Common myeloid progenitor, CD34-positive (primary cell): ENCODE results near the gene AXDND1.

Source experiments
- CTCF ChIA-PET: fragments of 350-600 bp; sonication (Branson Sonifier 250); formaldehyde crosslinking; loops from one replicate; lab custom pipeline; 2021; ENCODE audit warnings: antibody characterized with exemption; lab: Charles Lee
- POLR2A ChIA-PET: fragments of 350-600 bp; sonication (Branson Sonifier 250); formaldehyde crosslinking; loops from one replicate; lab custom pipeline; 2021; ENCODE audit warnings: antibody characterized with exemption; lab: Charles Lee
- DNase-seq, 3 donors: peaks; one replicate each; pipeline versions ENCODE4 v3.0.0 to v3.0.0-alpha.2; 2013
- H3K27ac ChIP-seq, 2 experiments: 1 replicate in 1 of 2; 2 replicates in 1 of 2; pipeline ENCODE4 v1.7.0; 2013; ENCODE audit warnings: inconsistent platforms in 2 of 2, low read length in 2 of 2, mild to moderate bottlenecking in 2 of 2, low read depth in 1 of 2, moderate library complexity in 1 of 2; ENCODE audit not compliant: severe bottlenecking in 2 of 2, insufficient read depth in 1 of 2, poor library complexity in 1 of 2
- H3K27me3 ChIP-seq, 5 experiments: replicated peaks in 2 of 5; 1 replicate in 3 of 5; 2 replicates in 2 of 5; pipeline versions ENCODE4 v1.6.1 to v1.7.0; 2013; ENCODE audit warnings: low read length in 4 of 5, mild to moderate bottlenecking in 2 of 5, moderate library complexity in 2 of 5, inconsistent platforms in 1 of 5; ENCODE audit not compliant: insufficient read depth in 5 of 5, control insufficient read depth in 4 of 5
- H3K36me3 ChIP-seq, 4 experiments: 1 replicate in 2 of 4; 2 replicates in 2 of 4; pipeline versions ENCODE4 v1.6.1 to v1.7.0; 2013; ENCODE audit warnings: low read length in 3 of 4, control low read depth in 1 of 4, mild to moderate bottlenecking in 1 of 4; ENCODE audit not compliant: control insufficient read depth in 4 of 4, insufficient read depth in 4 of 4
- H3K4me1 ChIP-seq, 4 experiments: 1 replicate in 3 of 4; 2 replicates in 1 of 4; pipeline versions ENCODE4 v1.6.1 to v1.7.1; 2013; ENCODE audit warnings: low read length in 3 of 4, mild to moderate bottlenecking in 3 of 4, control low read depth in 1 of 4, inconsistent platforms in 1 of 4, moderate library complexity in 1 of 4; ENCODE audit not compliant: control insufficient read depth in 4 of 4, insufficient read depth in 4 of 4; ENCODE audit errors: control extremely low read depth in 1 of 4
- H3K4me3 ChIP-seq, 7 experiments: 1 replicate in 4 of 7; 2 replicates in 3 of 7; pipeline versions ENCODE4 v1.5.1 to v1.7.0; 2013; ENCODE audit warnings: mild to moderate bottlenecking in 7 of 7, low read length in 6 of 7, moderate library complexity in 6 of 7, inconsistent platforms in 2 of 7, low read depth in 2 of 7, control low read depth in 1 of 7; ENCODE audit not compliant: insufficient read depth in 4 of 7, control insufficient read depth in 1 of 7; ENCODE audit errors: extremely low read depth in 1 of 7
- H3K9me3 ChIP-seq, 5 experiments: 1 replicate in 4 of 5; 2 replicates in 1 of 5; pipeline versions ENCODE4 v1.6.1 to v1.7.1; 2013; ENCODE audit warnings: low read length in 4 of 5, mild to moderate bottlenecking in 2 of 5, inconsistent platforms in 1 of 5, low read depth in 1 of 5, moderate library complexity in 1 of 5; ENCODE audit not compliant: control insufficient read depth in 4 of 5, insufficient read depth in 2 of 5; ENCODE audit errors: control extremely low read depth in 1 of 5
- WGBS: methylation state at CpG from one replicate; pipeline ENCODE4 v1.1.5; 2013; ENCODE audit not compliant: insufficient coverage; 5-methylcytosine and 5-hydroxymethylcytosine counted together

Gene AXDND1

DNA sequence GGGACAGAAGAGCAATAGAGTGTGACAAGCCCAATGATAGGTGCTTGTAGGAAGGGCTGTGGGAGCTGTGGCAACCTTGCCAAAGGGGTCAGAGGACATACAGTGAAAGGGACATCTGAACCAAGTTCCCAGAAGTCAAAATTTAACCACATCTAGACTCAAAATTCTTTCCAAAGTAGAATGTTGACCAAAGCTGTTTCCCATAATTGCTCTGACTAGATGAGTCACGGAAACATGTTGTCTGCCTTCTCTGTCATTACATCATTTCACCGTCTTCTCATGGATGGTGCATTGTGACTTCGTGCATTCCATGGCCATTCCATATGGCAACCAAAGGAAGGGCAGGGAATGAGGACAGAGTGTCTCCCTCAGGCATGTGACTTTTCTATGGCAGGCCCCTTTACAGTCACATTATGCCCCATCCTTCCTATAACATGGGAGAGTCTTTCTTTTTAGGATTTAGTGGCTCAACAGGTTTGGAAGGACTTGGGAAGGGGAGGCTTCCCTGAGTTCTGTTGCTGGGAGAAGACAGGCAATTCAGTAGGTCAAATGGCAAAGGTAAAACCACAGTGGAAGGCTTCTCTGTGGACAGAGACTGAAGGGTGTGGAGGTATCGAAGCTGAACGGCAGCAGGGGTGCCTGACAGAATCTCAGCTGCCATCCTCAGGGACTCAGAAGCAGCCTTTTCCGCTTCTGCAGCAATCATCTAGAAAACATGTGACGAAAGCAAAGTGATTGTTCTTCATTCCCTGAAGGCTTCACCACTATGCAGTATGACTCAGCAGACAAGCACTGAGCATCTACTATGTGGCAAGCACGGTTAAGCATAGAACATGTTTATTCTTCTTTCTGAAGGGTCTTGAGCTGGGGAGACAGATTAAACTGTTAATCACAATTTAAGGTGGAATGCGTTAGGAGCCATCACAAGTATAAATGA is 185.2 kb downstream of the AXDND1 start:
- no peaks in the 10 kb centered on the region for H3K9me3 ChIP-seq
- H3K27me3 ChIP-seq: no peaks in the 10 kb centered on the region
- H3K36me3 ChIP-seq: no peaks in the 10 kb centered on the region
- WGBS: 79% methylated on average over 7 of the region's 9 CpGs
- no peak overlapping the region for H3K27ac ChIP-seq
- H3K4me1 ChIP-seq: no peaks in the 10 kb centered on the region
- ChIA-PET POLR2A (no interaction called here), CTCF (no interaction called here)
- no peak for DNase-seq
- H3K4me3 ChIP-seq: no peak overlapping the region

DNA sequence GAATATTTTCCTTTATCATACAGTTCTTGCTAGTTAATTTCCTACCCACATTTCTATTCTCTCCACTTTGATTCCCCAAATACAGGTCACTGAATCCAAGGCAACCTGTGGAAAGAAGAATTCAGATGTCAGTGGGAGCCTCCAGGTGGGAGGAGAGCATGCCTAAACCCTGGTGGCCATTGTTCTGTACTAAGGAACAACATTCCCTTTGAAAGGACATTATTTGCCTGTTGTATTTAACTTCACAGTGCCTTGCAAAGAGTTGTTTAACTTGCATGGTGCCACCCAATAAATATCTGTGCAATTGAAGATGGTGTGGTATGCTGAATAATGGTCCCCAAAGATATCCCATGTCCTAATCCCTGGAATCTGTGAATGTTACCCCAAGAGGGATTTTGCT is 188.7 kb downstream of the AXDND1 start:
- no peak for DNase-seq
- no peaks in the 10 kb centered on the region for H3K9me3 ChIP-seq
- no peaks in the 10 kb centered on the region for H3K4me1 ChIP-seq
- H3K36me3 ChIP-seq: no peaks in the 10 kb centered on the region
- no peaks in the 10 kb centered on the region for H3K27me3 ChIP-seq
- ChIA-PET POLR2A (no interaction called here), CTCF (no interaction called here)
- no peak overlapping the region for H3K4me3 ChIP-seq
- H3K27ac ChIP-seq: no peak overlapping the region

DNA sequence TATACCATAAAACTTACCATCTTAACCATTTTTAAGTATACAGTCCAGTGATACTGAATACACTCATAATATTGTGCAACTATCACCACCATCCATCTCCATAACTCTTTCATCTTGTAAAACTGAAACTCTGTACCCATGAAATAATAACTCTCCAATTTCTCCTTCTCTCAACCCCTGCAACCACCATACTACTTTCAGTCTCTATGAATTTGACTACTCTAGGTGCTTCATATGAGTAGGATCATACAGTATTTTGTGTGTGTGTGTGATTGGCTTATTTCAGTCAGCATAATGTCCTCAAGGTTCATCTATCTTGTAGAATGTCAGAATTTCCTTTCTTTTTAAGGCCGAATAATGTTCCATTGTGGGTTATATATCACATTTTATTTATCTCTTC is 192.3 kb downstream of the AXDND1 start:
- no peaks in the 10 kb centered on the region for H3K27me3 ChIP-seq
- ChIA-PET POLR2A (no interaction called here), CTCF (no interaction called here)
- H3K36me3 ChIP-seq: no peaks in the 10 kb centered on the region
- H3K27ac ChIP-seq: no peak overlapping the region
- H3K4me1 ChIP-seq: no peaks in the 10 kb centered on the region
- H3K4me3 ChIP-seq: no peak overlapping the region
- no CpG with 5 or more reads among the region's 1 CpG for WGBS
- no peak for DNase-seq
- no peaks in the 10 kb centered on the region for H3K9me3 ChIP-seq

- peak in 1 of 3 donors; percentile 1 for DNase-seq
- WGBS: 3% methylated on average over 63 of the region's 77 CpGs
- Histone ChIP-seq H3K36me3 (no peaks in the 10 kb centered on the region), H3K4me3 (peak within 1 kb of the TSS in 2 of 7 experiments; percentile 36 to 54), H3K9me3 (peaks cover 0 to 3% (median 0%) of the 10 kb centered on the region in 5 experiments), H3K27me3 (peaks cover 19 to 62% (median 29%) of the 10 kb centered on the region in 5 experiments), H3K27ac (no peak within 1 kb of the TSS), H3K4me1 (peaks cover 0 to 8% (median 2%) of the 10 kb centered on the region in 4 experiments)
- ChIA-PET CTCF (no interaction called here), POLR2A (no interaction called here)
Observed at GRCh38 chr1:179575497-179576314, 209.9 kb downstream of the AXDND1 start, which contains the start of gene NPHS2. Gene NPHS2 (minus strand): TSS chr1:179575948. CDS start chr1:179575864, 84 bp downstream.

GRCh38 chr1:179576509-179576908 is 210.7 kb downstream of the AXDND1 start:
- peaks cover 19 to 62% (median 29%) of the 10 kb centered on the region in 5 experiments for H3K27me3 ChIP-seq
- CTCF ChIA-PET: no interaction called here

DNA sequence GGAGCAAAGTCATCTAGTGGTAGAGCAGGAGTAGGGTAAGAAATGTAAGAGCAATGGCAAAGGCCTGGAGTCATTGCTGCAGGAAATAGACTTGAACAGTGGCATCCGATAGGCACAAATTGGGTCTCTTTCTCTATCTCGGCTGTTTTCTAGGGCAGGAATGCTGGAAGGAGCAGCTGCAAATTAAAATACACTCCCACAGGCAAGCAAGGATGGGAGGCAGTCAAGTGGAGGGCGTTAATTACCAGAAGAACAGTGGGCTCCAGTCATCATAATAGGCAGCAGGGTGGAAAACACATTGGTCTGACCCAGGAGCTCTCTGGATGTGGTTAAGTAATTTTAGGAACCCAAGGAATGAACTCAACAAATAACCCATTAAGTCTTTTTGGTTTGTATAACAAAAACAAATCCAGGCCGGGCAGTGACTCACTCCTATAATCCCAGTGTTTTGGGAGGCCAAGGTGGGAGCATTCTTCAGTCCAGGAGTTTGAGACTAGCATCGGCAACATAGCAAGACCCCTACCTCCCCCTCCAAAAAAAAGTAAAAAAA is 218.1 kb downstream of the AXDND1 start:
- no peaks in the 10 kb centered on the region for H3K36me3 ChIP-seq
- no peak overlapping the region for H3K4me3 ChIP-seq
- peaks cover 8 to 49% (median 22%) of the 10 kb centered on the region in 5 experiments for H3K27me3 ChIP-seq
- peaks cover 0 to 5% (median 0%) of the 10 kb centered on the region in 5 experiments for H3K9me3 ChIP-seq
- peaks cover 0 to 7% (median 3%) of the 10 kb centered on the region in 4 experiments for H3K4me1 ChIP-seq
- ChIA-PET POLR2A (no interaction called here), CTCF (no interaction called here)
- 100% methylated on average over 1 of the region's 5 CpGs for WGBS
- DNase-seq: no peak
- H3K27ac ChIP-seq: no peak overlapping the region

More at GRCh38 chr1:179576509-179576908, 210.7 kb downstream of the AXDND1 start:
- POLR2A ChIA-PET: no interaction called here
- Histone ChIP-seq H3K4me3 (peak overlapping the region in 2 of 7 experiments; percentile 5 to 54), H3K36me3 (no peaks in the 10 kb centered on the region), H3K9me3 (peaks cover 0 to 3% (median 0%) of the 10 kb centered on the region in 5 experiments), H3K4me1 (peaks cover 0 to 8% (median 2%) of the 10 kb centered on the region in 4 experiments), H3K27ac (no peak overlapping the region)
- DNase-seq: no peak
- 17% methylated on average over 1 of the region's 5 CpGs for WGBS
